ENCODE data around the gene GPR156. TPM values are rescaled to one million over a fixed set of nuclear protein-coding genes. Genes with fewer than 3 reads are reported as not detected.
"Not testable (repeated sequence)": the region's sequence is repeated elsewhere in the genome, so short reads cannot be mapped to it uniquely, and the experiment has no call there.

Gene GPR156
- total RNA-seq, 4 donors from 2014 or later, result 0.46 to 0.79 (median 0.62) TPM

DNA sequence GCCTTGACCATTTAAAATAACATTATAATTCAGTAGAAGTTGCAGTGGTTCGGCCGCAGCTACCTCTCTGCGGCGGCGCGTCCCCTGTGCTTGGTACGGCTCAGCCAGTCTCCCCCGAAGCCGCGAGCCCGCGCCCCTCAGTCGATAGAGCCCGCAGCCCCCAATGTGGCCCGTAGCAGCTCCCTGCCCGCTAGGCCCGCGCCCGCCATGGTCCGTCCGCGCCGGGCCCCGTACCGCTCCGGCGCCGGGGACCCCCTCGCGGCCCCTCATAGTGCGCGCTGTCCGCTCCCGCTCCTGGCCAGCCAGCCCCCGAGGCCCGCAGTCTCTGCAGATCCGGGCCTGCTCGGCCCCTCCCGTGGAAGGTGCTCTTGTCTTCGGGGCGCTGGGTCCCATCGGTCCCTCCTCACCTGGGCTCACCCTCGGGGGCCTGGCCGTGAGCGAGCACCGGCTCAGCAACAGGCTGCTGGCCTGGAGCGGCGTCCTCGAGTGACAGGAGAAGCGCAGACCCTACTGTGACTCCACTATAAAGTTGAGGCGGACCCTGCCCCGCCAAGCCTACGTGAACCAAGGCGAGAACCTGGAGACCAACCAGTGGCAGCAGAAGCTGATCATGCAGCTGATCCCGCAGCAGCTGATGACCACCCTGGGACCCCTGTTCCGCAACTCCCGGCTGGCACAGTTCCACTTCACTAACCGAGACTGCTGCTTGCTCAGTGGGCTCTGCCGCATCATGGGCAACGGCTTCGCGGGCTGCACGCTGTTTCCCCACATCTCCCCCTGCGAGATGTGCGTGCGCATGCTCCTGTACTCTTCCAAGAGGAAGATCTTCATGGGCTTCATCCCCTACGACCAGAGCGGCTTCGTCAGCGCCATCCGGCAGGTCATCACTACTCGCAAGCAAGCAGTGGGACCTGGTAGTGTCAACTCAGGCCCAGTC lies 21.8 kb upstream of the GPR156 start:
- DNase-seq (ENCODE audit: low spot score), result no peak
- ATAC-seq (ENCODE audit: low FRiP score), result no peak
- TF ChIP-seq, protein P1, sequence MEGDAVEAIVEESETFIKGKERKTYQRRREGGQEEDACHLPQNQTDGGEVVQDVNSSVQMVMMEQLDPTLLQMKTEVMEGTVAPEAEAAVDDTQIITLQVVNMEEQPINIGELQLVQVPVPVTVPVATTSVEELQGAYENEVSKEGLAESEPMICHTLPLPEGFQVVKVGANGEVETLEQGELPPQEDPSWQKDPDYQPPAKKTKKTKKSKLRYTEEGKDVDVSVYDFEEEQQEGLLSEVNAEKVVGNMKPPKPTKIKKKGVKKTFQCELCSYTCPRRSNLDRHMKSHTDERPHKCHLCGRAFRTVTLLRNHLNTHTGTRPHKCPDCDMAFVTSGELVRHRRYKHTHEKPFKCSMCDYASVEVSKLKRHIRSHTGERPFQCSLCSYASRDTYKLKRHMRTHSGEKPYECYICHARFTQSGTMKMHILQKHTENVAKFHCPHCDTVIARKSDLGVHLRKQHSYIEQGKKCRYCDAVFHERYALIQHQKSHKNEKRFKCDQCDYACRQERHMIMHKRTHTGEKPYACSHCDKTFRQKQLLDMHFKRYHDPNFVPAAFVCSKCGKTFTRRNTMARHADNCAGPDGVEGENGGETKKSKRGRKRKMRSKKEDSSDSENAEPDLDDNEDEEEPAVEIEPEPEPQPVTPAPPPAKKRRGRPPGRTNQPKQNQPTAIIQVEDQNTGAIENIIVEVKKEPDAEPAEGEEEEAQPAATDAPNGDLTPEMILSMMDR (IDR thresholded peaks at IDR 0.05), result no peak

DNA sequence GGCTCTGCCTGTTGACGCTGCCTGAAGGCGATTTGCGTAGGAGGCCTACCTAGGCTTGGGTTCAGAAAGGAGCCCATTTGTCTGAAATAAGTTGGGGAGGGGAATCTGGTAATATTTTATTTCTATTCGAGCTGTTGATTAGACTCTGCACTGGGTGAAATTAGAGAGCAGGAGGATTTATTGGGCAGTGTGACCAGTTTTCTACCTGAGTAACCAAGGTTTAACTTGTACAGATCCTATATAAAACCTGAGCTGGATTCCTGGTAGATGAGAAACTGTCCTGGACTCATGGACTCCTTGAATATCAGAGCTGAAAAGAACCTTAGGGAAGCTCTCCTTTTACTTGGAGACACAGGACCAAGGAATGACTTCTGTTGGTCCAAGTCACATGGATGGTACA lies 19.6 kb upstream of the GPR156 start:
- TF ChIP-seq, protein P1 (IDR thresholded peaks at IDR 0.05), result no peak
- ATAC-seq (ENCODE audit: low FRiP score) (no peak), DNase-seq (ENCODE audit: low spot score) (no peak)

DNA sequence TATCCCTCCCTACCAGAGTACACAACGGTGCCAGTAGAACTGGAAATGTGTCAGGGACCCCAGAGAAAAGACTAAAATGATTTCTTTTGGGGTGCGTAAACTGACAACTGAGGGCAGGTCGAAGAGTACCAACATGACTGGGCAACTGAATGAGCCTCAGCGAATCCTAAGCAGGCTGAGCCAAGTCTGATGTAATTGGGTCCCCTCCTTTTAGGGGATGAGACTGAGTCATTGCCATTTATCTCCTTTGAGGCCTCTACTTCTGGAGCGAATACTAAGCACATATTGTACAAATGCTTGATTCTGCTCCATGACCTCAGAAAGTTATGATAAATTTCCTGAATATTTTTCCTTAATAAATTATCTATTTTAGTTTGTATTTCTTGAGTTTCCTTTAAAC lies 17.3 kb upstream of the GPR156 start:
- TF ChIP-seq, protein P1 (IDR thresholded peaks at IDR 0.05), result no peak
- ATAC-seq (ENCODE audit: low FRiP score) (peak; percentile 82), DNase-seq (ENCODE audit: low spot score) (no peak)

DNA sequence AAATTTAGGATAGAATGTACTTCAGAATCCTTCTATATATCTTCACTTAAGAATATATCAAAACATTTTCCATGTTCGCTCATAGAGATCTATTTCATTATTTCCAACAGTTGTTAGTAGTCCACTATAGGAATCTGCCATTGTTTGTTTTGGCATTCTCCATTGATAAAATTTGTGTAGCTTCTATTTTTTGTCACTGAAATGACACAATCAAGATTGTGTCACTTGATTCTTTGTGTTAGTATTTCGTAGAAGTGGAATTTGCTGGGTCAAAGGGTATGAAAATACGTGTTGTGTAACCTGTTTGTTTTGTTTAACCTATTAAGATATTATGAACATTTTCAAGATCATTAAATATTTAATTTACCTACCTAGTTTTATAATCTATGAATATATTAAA lies 15.9 kb upstream of the GPR156 start:
- ATAC-seq (ENCODE audit: low FRiP score), result no peak
- TF ChIP-seq, protein P1 (IDR thresholded peaks at IDR 0.05), result no peak
- DNase-seq (ENCODE audit: low spot score), result no peak

DNA sequence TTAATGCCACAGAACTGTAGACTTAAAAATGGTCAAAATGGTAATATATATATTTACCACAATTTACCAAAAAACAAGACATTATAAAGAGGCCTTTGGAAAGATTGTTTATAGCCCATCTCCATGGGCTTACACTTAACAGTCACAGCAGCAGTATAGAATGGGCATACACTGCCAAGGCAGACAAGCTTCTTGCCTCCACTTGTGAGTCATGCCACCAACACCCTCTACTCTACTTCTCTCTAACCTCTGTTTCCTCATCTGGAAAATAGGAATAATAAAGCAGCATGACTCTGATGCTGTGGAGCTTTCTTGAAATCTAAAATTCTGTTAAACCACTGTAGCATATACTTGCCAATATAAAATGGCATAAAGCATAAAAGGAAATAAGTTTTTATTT lies 14.4 kb upstream of the GPR156 start:
- ATAC-seq (ENCODE audit: low FRiP score), result no peak
- TF ChIP-seq, protein P1 (IDR thresholded peaks at IDR 0.05), result no peak
- no peak for DNase-seq (ENCODE audit: low spot score)

DNA sequence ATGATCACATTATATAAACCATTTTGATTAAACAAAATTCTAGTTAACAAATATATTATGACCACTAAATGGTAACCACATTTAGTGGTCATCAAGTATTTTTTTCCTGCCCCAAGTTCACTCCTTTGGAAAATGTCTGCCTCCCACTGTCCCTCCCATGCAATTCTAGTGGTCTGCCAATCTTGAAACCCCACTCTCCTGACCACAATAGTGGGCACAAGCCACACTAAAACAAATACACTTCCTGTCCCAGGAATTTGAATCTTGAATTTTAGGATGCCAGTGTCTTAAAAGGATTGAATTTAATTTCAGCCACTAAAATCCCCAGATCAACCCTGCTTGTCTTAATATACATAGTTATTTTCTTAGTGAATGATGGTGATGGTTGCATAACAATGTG lies 14.0 kb upstream of the GPR156 start:
- ATAC-seq (ENCODE audit: low FRiP score) (no peak), DNase-seq (ENCODE audit: low spot score) (no peak)
- TF ChIP-seq, protein P1 (IDR thresholded peaks at IDR 0.05), result no peak

DNA sequence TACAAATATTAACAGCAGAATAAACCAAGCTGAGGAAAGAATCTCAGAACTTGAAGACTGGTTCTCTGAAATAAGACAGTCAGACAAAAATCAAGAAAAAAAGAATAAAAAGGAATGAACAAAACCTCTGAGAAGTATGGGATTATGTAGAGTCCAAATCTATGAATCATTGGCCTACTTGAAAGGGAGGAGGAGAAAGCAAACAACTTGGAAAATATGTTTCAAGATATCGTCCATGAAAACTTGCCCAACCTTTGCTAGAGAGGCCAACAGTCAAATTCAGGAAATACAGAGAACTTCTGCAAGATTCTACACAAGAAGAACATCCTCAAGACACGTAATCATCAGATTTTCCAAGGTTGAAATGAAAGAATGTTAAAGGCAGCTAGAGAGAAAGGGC lies 6.5 kb upstream of the GPR156 start:
- DNase-seq (ENCODE audit: low spot score); ATAC-seq (ENCODE audit: low FRiP score): not testable (repeated sequence)
